Sigmoid colon (tissue), 4 donors: ENCODE data around the gene WNT3A.
"Not testable (repeated sequence)": the region's sequence is repeated elsewhere in the genome, so short reads cannot be mapped to it uniquely, and the experiment has no call there.

ENCODE experiments used
- CTCF ChIP-seq, 4 experiments: fragments of 450-650 bp in 3 of 4; fragments of 200-600 bp in 1 of 4; IDR thresholded peaks; one replicate each; pipeline ENCODE4 v1.5.1; 2016 to 2019; ENCODE audit warnings: antibody characterized with exemption in 4 of 4, mild to moderate bottlenecking in 3 of 4, moderate library complexity in 2 of 4
- EP300 ChIP-seq, 4 donors: sonication (generic); formaldehyde crosslinking; IDR thresholded peaks; one replicate each; pipeline ENCODE4 v1.6.1; 2017; ENCODE audit warnings: antibody characterized with exemption in 4 of 4
- POLR2A ChIP-seq, 2 donors: fragments of 450-650 bp; IDR thresholded peaks; one replicate each; pipeline ENCODE4 v1.6.1; 2016; ENCODE audit warnings: antibody characterized with exemption in 2 of 2, mild to moderate bottlenecking in 2 of 2, moderate library complexity in 2 of 2
- POLR2AphosphoS5 ChIP-seq, 4 donors: sonication (generic); formaldehyde crosslinking; IDR thresholded peaks; one replicate each; pipeline ENCODE4 v1.6.1; 2017; ENCODE audit warnings: antibody characterized with exemption in 4 of 4

DNA sequence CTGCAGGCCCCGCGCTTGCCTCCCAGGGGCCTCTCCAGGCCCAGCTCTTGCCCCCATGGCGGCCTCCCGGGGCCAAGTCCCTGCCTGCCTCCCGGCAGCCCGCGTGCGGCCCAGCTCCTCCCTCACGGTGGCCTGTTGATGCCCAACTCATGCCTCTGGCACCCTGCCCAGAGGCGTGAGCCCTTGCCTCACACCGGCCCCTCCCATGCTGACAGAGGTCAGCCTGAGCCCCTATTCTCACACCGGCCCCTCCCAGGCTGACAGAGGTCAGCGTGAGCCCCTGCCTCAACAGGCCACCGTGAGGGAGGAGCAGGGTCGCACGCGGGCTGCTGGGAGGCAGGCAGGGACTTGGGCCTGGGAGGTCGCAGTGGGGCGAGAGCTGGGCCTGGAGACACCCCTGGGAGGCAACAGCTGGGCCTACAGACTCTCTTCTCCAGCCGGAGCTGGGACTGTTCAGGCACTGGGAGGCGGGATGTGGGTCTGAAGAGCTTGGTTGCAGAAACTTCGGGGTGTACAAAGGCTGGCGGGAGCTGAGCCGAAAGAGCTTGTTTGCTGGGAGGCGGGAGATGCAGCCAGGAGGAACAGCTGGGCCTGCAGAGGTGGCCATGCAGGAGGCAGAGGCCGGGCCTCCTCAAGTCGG is 35.0 kb upstream of the WNT3A start:
- not testable (repeated sequence) for TF ChIP-seq POLR2A, CTCF, POLR2AphosphoS5, EP300 (IDR thresholded peaks at IDR 0.05)
